Uterus (tissue), 4 donors: ENCODE data around the gene GRIK3. TPM values are rescaled to one million over a fixed set of nuclear protein-coding genes. Genes with fewer than 3 reads are reported as not detected.

Experiments used
- DNase-seq, 2 donors: peaks; one replicate each; pipeline ENCODE4 v3.0.0-alpha.2; 2019 to 2020
- H3K27ac ChIP-seq, 2 donors: fragments of 200-600 bp; sonication (generic); 1 replicate in 1 of 2; 2 replicates in 1 of 2; pipeline ENCODE4 v1.5.1; 2016 to 2018
- H3K27me3 ChIP-seq, 2 donors: fragments of 200-600 bp; sonication (generic); one replicate each; pipeline ENCODE4 v1.5.1; 2018 to 2019; ENCODE audit warnings: control low read depth in 1 of 2
- H3K36me3 ChIP-seq, 2 donors: fragments of 200-600 bp; sonication (generic); one replicate each; pipeline ENCODE4 v1.5.1; 2019; ENCODE audit warnings: control low read depth in 1 of 2
- H3K4me1 ChIP-seq, 2 donors: fragments of 200-600 bp; sonication (generic); one replicate each; pipeline ENCODE4 v1.5.1; 2018 to 2019; ENCODE audit warnings: control low read depth in 1 of 2
- H3K4me3 ChIP-seq, 2 donors: fragments of 200-600 bp; sonication (generic); 1 replicate in 1 of 2; 2 replicates in 1 of 2; pipeline ENCODE4 v1.5.1; 2018 to 2019; ENCODE audit warnings: mild to moderate bottlenecking in 1 of 2
- H3K9me3 ChIP-seq, 2 donors: fragments of 200-600 bp; sonication (generic); one replicate each; pipeline ENCODE4 v1.5.1; 2019; ENCODE audit warnings: control low read depth in 1 of 2
- POLR2A ChIP-seq, 2 donors: fragments of 450-650 bp; IDR thresholded peaks; one replicate each; pipeline ENCODE4 v1.6.1; 2016; ENCODE audit warnings: antibody characterized with exemption in 2 of 2, mild to moderate bottlenecking in 1 of 2, moderate library complexity in 1 of 2
- intact Hi-C: fragments of 100-400 bp; cut with DNase I; formaldehyde crosslinking; loops from one replicate; pipeline ENCODE4 v1.15.1; 2023; ENCODE audit warnings: low total_unique reads
- total RNA-seq, 4 donors: library from RNA; depleted of rRNA in 3 of 4; stranded (reverse); fragments of >200 nt in 3 of 4; gene quantifications; one replicate each; pipeline versions ENCODE4 v1.1.0 to v1.2.4, GENCODE V29; 2014 to 2023
- TF ChIP-seq, protein P1 (sequence below), 4 experiments: fragments of 200-600 bp in 2 of 4; fragments of 450-650 bp in 2 of 4; sonication (generic) in 2 of 4; IDR thresholded peaks; one replicate each; pipeline ENCODE4 v1.5.1; 2016 to 2019; ENCODE audit warnings: antibody characterized with exemption in 4 of 4, mild to moderate bottlenecking in 2 of 4, moderate library complexity in 1 of 4
- donor health status: DM: yes; HTN: yes; CAD: no.

GRIK3 gene
- total RNA-seq, 4 donors from 2014 or later: 0.52 to 1.6 TPM; not detected in 2

DNA sequence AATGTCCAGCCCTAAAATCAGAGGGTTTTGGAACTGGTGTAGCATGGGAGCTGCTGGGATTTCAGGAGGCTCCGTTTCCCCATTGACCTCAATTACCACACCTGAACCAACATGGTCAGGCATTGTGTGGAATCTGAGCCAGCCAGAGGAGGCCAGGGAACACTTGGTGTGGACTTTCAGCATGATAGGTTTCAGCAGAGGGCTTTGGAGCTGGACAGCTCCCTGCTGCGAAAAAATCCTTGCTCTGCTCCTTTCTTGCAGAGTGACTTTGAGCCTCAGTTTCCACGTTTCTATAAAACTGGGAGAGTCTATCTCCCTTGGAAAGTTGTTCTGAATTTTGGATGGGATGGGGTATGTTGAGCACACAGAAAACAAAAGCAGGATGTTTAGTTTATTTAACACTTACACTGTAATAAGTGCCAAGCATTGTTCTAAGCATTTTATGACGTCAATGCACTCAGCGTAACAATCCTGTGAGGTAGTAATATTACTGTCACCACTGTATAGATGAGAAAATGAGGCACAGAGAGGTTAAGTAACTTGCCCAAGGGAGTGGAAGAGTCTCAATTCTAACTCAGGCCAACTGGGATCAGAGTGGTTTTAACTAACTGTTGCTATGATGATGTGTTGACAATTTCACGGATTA, 168.0 kb downstream of the GRIK3 start:
- TF ChIP-seq, protein P1, sequence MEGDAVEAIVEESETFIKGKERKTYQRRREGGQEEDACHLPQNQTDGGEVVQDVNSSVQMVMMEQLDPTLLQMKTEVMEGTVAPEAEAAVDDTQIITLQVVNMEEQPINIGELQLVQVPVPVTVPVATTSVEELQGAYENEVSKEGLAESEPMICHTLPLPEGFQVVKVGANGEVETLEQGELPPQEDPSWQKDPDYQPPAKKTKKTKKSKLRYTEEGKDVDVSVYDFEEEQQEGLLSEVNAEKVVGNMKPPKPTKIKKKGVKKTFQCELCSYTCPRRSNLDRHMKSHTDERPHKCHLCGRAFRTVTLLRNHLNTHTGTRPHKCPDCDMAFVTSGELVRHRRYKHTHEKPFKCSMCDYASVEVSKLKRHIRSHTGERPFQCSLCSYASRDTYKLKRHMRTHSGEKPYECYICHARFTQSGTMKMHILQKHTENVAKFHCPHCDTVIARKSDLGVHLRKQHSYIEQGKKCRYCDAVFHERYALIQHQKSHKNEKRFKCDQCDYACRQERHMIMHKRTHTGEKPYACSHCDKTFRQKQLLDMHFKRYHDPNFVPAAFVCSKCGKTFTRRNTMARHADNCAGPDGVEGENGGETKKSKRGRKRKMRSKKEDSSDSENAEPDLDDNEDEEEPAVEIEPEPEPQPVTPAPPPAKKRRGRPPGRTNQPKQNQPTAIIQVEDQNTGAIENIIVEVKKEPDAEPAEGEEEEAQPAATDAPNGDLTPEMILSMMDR (IDR thresholded peaks at IDR 0.05): no peak
- no peak for TF ChIP-seq POLR2A (IDR thresholded peaks at IDR 0.05)
- no peaks in the 10 kb centered on the region for H3K27me3 ChIP-seq
- intact Hi-C loops: no loop called here
- H3K36me3 ChIP-seq: no peaks in the 10 kb centered on the region
- H3K4me3 ChIP-seq: no peak overlapping the region
- H3K9me3 ChIP-seq: no peaks in the 10 kb centered on the region
- H3K27ac ChIP-seq: no peak overlapping the region
- no peak for DNase-seq
- H3K4me1 ChIP-seq: no peaks in the 10 kb centered on the region

DNA sequence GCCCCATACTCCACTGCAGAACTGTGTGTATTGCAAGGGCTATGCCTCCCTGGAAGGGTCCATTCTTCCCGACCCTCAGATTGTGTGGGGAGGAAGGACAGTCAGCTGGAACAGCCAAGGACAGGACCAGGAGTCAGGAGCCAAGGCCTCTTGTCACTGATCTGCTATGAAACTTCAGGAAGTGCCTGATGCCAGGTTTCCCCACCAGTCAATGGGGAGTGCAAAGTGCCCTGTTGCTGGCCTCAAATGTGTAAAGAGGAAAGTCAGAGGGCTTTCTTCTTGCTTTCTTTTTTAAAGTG, 168.8 kb downstream of the GRIK3 start:
- TF ChIP-seq, protein P1 (IDR thresholded peaks at IDR 0.05): no peak
- TF ChIP-seq POLR2A (IDR thresholded peaks at IDR 0.05): no peak
- Histone ChIP-seq H3K9me3 (no peaks in the 10 kb centered on the region), H3K4me3 (no peak overlapping the region), H3K27ac (no peak overlapping the region), H3K4me1 (no peaks in the 10 kb centered on the region), H3K27me3 (no peaks in the 10 kb centered on the region), H3K36me3 (no peaks in the 10 kb centered on the region)
- intact Hi-C loops: no loop called here
- DNase-seq: no peak

DNA sequence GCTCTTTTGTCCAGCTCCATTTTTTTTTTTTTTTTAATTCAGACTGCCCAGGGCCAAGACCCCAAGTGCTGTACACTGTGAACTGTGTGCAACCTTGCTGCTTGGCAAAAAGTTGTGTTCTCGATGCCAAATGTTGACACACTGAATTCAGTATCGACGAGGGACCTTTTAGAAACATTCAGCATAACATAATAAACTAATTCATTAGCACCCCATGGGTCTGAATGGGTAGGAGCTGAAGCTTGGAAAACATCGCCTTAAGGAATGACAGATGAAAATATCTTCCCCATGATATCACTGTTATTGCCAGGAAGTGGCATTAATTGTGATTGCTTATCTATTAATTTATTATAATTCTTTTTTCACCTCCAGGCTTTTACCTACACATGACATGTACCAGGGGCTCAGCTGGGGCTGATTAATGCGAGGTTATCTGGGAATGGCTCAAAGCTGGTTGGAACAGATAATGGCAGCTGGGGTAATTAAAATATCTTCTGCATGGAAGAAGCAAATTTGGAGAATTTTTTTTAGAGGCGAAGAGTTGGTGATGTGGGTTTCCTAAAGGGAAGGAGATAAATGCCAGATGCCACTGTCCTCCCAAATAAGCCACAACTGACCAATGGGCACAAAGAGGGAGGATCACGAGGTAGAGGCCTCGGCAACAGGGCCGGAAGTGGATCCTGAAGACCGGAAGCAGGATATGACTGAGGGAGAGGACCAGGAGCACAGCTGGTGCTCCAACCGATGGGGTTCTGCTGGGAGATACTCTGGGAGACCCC, 169.3 kb downstream of the GRIK3 start:
- intact Hi-C loops: no loop called here
- no peaks in the 10 kb centered on the region for H3K4me1 ChIP-seq
- no peak overlapping the region for H3K27ac ChIP-seq
- H3K36me3 ChIP-seq: no peaks in the 10 kb centered on the region
- H3K9me3 ChIP-seq: no peaks in the 10 kb centered on the region
- H3K4me3 ChIP-seq: no peak overlapping the region
- no peaks in the 10 kb centered on the region for H3K27me3 ChIP-seq
- no peak for DNase-seq
- TF ChIP-seq, protein P1 (IDR thresholded peaks at IDR 0.05): no peak
- no peak for TF ChIP-seq POLR2A (IDR thresholded peaks at IDR 0.05)

DNA sequence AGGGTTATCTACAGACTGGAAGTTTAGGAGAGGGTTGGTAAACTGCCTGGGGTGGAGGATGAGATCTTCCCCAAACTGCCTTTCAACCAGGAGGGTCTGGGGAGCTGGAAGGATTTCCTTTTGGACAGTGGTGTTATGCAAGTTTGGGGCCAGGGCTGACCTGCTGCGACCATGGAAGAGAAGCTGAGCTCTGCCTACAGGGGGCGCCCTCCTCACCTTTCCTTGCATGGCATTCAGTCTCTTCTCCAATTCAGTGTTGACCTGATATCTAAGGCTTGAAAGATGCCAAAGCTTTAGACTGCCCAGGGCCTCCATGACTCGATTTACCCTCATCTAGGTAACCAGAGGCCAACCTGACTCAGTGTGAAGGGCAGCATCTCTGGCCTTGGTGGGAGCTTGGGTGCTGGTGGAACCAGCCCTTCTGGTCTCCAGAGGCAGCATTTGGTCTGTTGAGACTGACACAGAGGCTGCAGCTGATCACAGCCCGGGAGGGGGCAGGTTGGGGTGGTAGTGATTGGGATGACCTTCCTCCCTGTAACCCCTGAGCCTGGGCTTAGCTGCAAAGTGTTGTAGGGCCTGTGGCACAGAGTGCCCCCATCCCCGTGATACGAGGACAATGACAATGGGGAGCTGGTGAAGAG, 170.0 kb downstream of the GRIK3 start:
- H3K4me1 ChIP-seq: no peaks in the 10 kb centered on the region
- no peak for TF ChIP-seq POLR2A (IDR thresholded peaks at IDR 0.05)
- TF ChIP-seq, protein P1 (IDR thresholded peaks at IDR 0.05): no peak
- no peaks in the 10 kb centered on the region for H3K27me3 ChIP-seq
- no peak overlapping the region for H3K27ac ChIP-seq
- H3K9me3 ChIP-seq: no peaks in the 10 kb centered on the region
- intact Hi-C loops: no loop called here
- no peak overlapping the region for H3K4me3 ChIP-seq
- no peaks in the 10 kb centered on the region for H3K36me3 ChIP-seq
- DNase-seq: no peak

DNA sequence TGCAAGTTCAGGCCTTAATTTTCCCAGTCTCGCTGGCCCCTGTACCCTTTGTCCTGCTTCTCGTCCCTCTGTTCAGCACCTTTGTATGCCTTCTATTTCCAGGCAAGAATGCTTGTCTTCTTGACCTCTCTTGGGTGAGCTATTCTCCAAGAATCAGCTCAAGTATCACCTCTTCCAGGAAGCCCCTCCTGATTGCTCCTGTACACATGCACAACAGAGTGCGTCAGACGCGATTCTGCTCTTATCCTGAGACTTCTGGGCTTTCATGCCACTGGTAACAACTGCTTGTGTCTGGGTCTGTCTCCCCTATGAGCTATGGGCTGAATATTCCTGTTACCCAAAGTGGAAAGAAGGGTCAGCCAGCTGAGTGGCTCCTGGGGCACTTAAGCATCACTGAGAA, 170.8 kb downstream of the GRIK3 start:
- Histone ChIP-seq H3K27ac (no peak overlapping the region), H3K4me3 (no peak overlapping the region), H3K36me3 (no peaks in the 10 kb centered on the region), H3K27me3 (no peaks in the 10 kb centered on the region), H3K4me1 (no peaks in the 10 kb centered on the region), H3K9me3 (no peaks in the 10 kb centered on the region)
- TF ChIP-seq, protein P1 (IDR thresholded peaks at IDR 0.05): no peak
- no peak for TF ChIP-seq POLR2A (IDR thresholded peaks at IDR 0.05)
- DNase-seq: no peak
- intact Hi-C loops: no loop called here
